K562 (cell line): ENCODE data around the gene CTSS. TPM values are rescaled to one million over a fixed set of nuclear protein-coding genes. Genes with fewer than 3 reads are reported as not detected.

Source experiments
- ATAC-seq: fragments of 200-7000 bp; cut with Tn5 transposase; 3 replicates; pipeline ENCODE4 v1.9.1; 2020; ENCODE audit warnings: moderate library complexity
- BruUV-seq: library from RNA; stranded (reverse); fragments of 400-500 nt; replicated peaks from 2 replicates; lab custom pipeline; 2021; lab: Mats Ljungman, UMichigan
- CTCF ChIA-PET: fragments of 300-600 bp; formaldehyde crosslinking; extraction: SDS; loops from one replicate; lab custom pipeline; 2021; ENCODE audit warnings: low intra/inter-chr PET ratio; lab: Yijun Ruan, JAX
- POLR2A ChIA-PET: fragments of 300-600, 350-650 bp; sonication (Branson Sonifier 250); formaldehyde crosslinking; extraction: SDS; loops from one replicate; lab custom pipeline; 2021; ENCODE audit warnings: antibody characterized with exemption, inconsistent platforms; lab: Yijun Ruan, JAX
- DNase-seq, 4 experiments: peaks; one replicate each; pipeline versions ENCODE4 v3.0.0 to v3.0.0-alpha.2; 2011 to 2018; ENCODE audit warnings: low spot score in 3 of 4, mixed read lengths in 3 of 4; ENCODE audit errors: extremely low read depth in 1 of 4
- FAIRE-seq: peaks from 2 replicates; lab custom pipeline; 2011; peaks lifted over from hg19 to GRCh38; lab: Jason Lieb, UNC
- H2AFZ ChIP-seq: 2 replicates; pipeline ENCODE4 v1.6.0; 2011; ENCODE audit warnings: low read depth, low read length, control low read depth, inconsistent platforms
- H3K27ac ChIP-seq: fragments of 200-600 bp; 3 replicates; pipeline ENCODE4 v1.8.0; 2011; ENCODE audit warnings: low read depth, mild to moderate bottlenecking, control low read depth, inconsistent platforms, low read length, moderate library complexity, mixed read lengths; ENCODE audit errors: extremely low read depth
- H3K27me3 ChIP-seq, 2 experiments: fragments of 300-600 bp in 1 of 2; 2 replicates in 1 of 2; 3 replicates in 1 of 2; pipeline versions ENCODE4 v1.6.0 to v1.8.0; 2011; ENCODE audit warnings: inconsistent platforms in 2 of 2, low read length in 2 of 2, mild to moderate bottlenecking in 1 of 2, mixed read lengths in 1 of 2, moderate library complexity in 1 of 2; ENCODE audit not compliant: control insufficient read depth in 2 of 2, insufficient read depth in 2 of 2
- H3K36me3 ChIP-seq: fragments of 300-600 bp; 3 replicates; pipeline ENCODE4 v1.8.0; 2011; ENCODE audit warnings: mild to moderate bottlenecking, low read length, inconsistent platforms; ENCODE audit not compliant: control insufficient read depth, insufficient read depth
- H3K4me1 ChIP-seq, 2 experiments: fragments of 200-600 bp in 1 of 2; replicated peaks in 1 of 2; 2 replicates in 1 of 2; 3 replicates in 1 of 2; pipeline versions ENCODE4 v1.5.1 to v1.8.0; 2011; ENCODE audit warnings: inconsistent platforms in 2 of 2, low read length in 2 of 2, mild to moderate bottlenecking in 1 of 2, mixed read lengths in 1 of 2, moderate library complexity in 1 of 2; ENCODE audit not compliant: control insufficient read depth in 2 of 2, insufficient read depth in 2 of 2
- H3K4me2 ChIP-seq: 2 replicates; pipeline ENCODE4 v1.6.1; 2011; ENCODE audit warnings: low read length, control low read depth, inconsistent platforms, mixed read lengths; ENCODE audit not compliant: insufficient read depth
- H3K4me3 ChIP-seq: fragments of 200-600 bp; sonication (generic), shearing (Covaris generic); 2 replicates; pipeline ENCODE4 v1.5.1; 2016; ENCODE audit warnings: control low read depth, inconsistent platforms
- H3K79me2 ChIP-seq: fragments of 200-600 bp; 3 replicates; pipeline ENCODE4 v1.8.0; 2011; ENCODE audit warnings: low read length, inconsistent platforms; ENCODE audit not compliant: control insufficient read depth, insufficient read depth
- H3K9ac ChIP-seq, 2 experiments: 2 replicates each; pipeline versions ENCODE4 v1.6.0 to v1.6.1; 2011; ENCODE audit warnings: low read depth in 2 of 2, low read length in 2 of 2, control low read depth in 1 of 2, inconsistent platforms in 1 of 2, mild to moderate bottlenecking in 1 of 2, mixed read lengths in 1 of 2; ENCODE audit not compliant: insufficient read depth in 1 of 2
- H3K9me1 ChIP-seq: one replicate; pipeline ENCODE4 v1.6.0; 2011; ENCODE audit warnings: inconsistent platforms, mild to moderate bottlenecking, low read length, moderate library complexity; ENCODE audit not compliant: control insufficient read depth, insufficient read depth
- H3K9me3 ChIP-seq: replicated peaks from 2 replicates; pipeline ENCODE4 v1.5.1; 2011; ENCODE audit warnings: low read depth, low read length, inconsistent platforms; ENCODE audit not compliant: control insufficient read depth, insufficient read depth
- H4K20me1 ChIP-seq: replicated peaks from 2 replicates; pipeline ENCODE4 v1.6.1; 2011; ENCODE audit warnings: low read length, inconsistent platforms, mixed read lengths; ENCODE audit not compliant: control insufficient read depth, insufficient read depth
- SMARCA5 ChIP-seq: fragments of 450-650 bp; IDR thresholded peaks from 2 replicates; pipeline ENCODE4 v1.6.1; 2016
- TBL1XR1 ChIP-seq, 2 experiments: IDR thresholded peaks; 2 replicates each; pipeline ENCODE4 v1.6.1; 2012; ENCODE audit warnings: improper control_type of control experiment in 2 of 2, low read length in 2 of 2, mild to moderate bottlenecking in 1 of 2
- TCFL5 ChIP-seq: fragments of 250-450 bp; sonication (Bioruptor Pico); conservative IDR thresholded peaks from 2 replicates; pipeline ENCODE4 v1.6.1; 2021; ENCODE audit warnings: mild to moderate bottlenecking, moderate library complexity, matching md5 sums
- WGBS: fragments of 100-300 bp; shearing (Covaris generic); methylation state at CpG from one replicate; pipeline ENCODE4 v1.1.6; 2016; ENCODE audit warnings: low coverage, mixed read lengths; ENCODE audit not compliant: insufficient coverage; ENCODE audit errors: missing lambda C conversion rate; 5-methylcytosine and 5-hydroxymethylcytosine counted together
- in situ Hi-C: fragments of 300-500 bp; cut with MboI; formaldehyde crosslinking; loops from 4 replicates; pipeline ENCODE4 v1.15.0; 2018; ENCODE audit warnings: inconsistent platforms, mixed read lengths
- intact Hi-C: fragments of 100-400 bp; cut with micrococcal nuclease; formaldehyde crosslinking; loops from 2 replicates; pipeline ENCODE4 v1.14.2; 2022
- polyA plus RNA-seq, 8 experiments: library from polyadenylated mRNA; depleted of rRNA in 4 of 8; stranded (reverse) in 5 of 8; unstranded in 3 of 8; fragments of >200 nt; fragmentation: Nextera tagmentation in 2 of 8; fragmentation: Illumina TruSeq in 1 of 8; extraction: Ambion mirVana in 2 of 8; extraction: Trizol in 1 of 8; gene quantifications; 2 replicates each; pipeline versions ENCODE4 v1.2.1 to v1.2.3, GENCODE V29; 2011 to 2014; ENCODE audit warnings: inconsistent platforms in 1 of 8, missing spikeins in 1 of 8
- small RNA-seq: library from RNA; depleted of rRNA; stranded (forward); fragments of <200 nt; gene quantifications from one replicate; pipeline ENCODE3, GENCODE V24; 2014
- total RNA-seq, 7 experiments: library from RNA; depleted of rRNA in 6 of 7; stranded (reverse); fragments of >200 nt in 6 of 7; fragmentation: Illumina TruSeq in 2 of 7; extraction: Trizol in 2 of 7; gene quantifications; 2 replicates each; pipeline versions ENCODE4 v1.2.1 to v1.2.3, GENCODE V29; 2011 to 2021; ENCODE audit warnings: low replicate concordance in 1 of 7

CTSS gene
- total and polyA plus RNA-seq, 9 of the 15 experiments (the other 6 are each of a cell fraction or from before 2014, with no cell fraction given): 8.6 to 24.9 (median 10.3) TPM

- peaks cover 26% of the 10 kb centered on the region; the same call in 2 of the 3 replicates for H3K36me3 ChIP-seq
- ATAC-seq: no peak
- in situ Hi-C loops: no loop called here
- no peaks in the 10 kb centered on the region for H3K27me3 ChIP-seq
- intact Hi-C loops: no loop called here
- no peaks in the 10 kb centered on the region for H4K20me1 ChIP-seq
- no peak for DNase-seq
- TF ChIP-seq SMARCA5: no peak
- no peak for TF ChIP-seq TCFL5
- no peak for TF ChIP-seq TBL1XR1 (IDR thresholded peaks at IDR 0.05; ENCODE audit: low read length in 2 of 2)
- H3K4me2 ChIP-seq: no peak overlapping the region
- H3K9ac ChIP-seq: no peak overlapping the region
- ChIA-PET POLR2A (interaction anchor here (0.6 to 0.9 kb wide), 2 partner anchors 28 to 169 kb away, joined by 3 to 5 read pairs; no protein-coding TSS in a partner anchor), CTCF (no interaction called here)
- no peaks in the 10 kb centered on the region for H3K4me1 ChIP-seq
- no peaks in the 10 kb centered on the region; the same call in 2 of the 3 replicates for H3K79me2 ChIP-seq
- no peaks in the 10 kb centered on the region for H3K9me3 ChIP-seq
- peak; percentile 40 for FAIRE-seq
- no TSS peak for BruUV-seq
- H3K4me3 ChIP-seq: no peak overlapping the region
- no peak overlapping the region for H2AFZ ChIP-seq
- H3K9me1 ChIP-seq: no peaks in the 10 kb centered on the region
- no peak overlapping the region for H3K27ac ChIP-seq
- 57% methylated on average over 1 of the region's 1 CpG for WGBS
Measured at GRCh38 chr1:150683914-150684313, 81.7 kb downstream of the CTSS start.

Small RNAs within 50 kb of the gene (small RNA-seq; reads per million reads assigned to genes)
- gene RNU6-1042P: not detected
- not detected for gene RNU6-1309P

Other genes with a start within 250 kb of the CTSS start
Only the 7 nearest of the 13 such genes appear.
- gene ENSA, start 136.2 kb downstream of the CTSS start, total RNA-seq (2014; rRNA removed): 147 and 163 TPM in 2 replicates
- gene ENSA, start 136.2 kb downstream of the CTSS start, total RNA-seq (2014; rRNA removed; fragmentation: Illumina TruSeq; extraction: Trizol): 196 and 198 TPM in 2 replicates
- 183 and 188 TPM in 2 replicates for gene ENSA, start 136.2 kb downstream of the CTSS start, total RNA-seq (2015; rRNA removed; fragmentation: Illumina TruSeq; extraction: Trizol)
- 203 and 219 TPM in 2 replicates for gene ENSA, start 136.2 kb downstream of the CTSS start, total RNA-seq (2021)
- gene ENSA, start 136.2 kb downstream of the CTSS start, polyA plus RNA-seq (2011; rRNA removed): 133 and 156 TPM in 2 replicates
- 565 and 605 TPM in 2 replicates for gene ENSA, start 136.2 kb downstream of the CTSS start, polyA plus RNA-seq (2014; fragmentation: Illumina TruSeq; extraction: Trizol)
- gene ENSA, start 136.2 kb downstream of the CTSS start, polyA plus RNA-seq (2014; fragmentation: Nextera tagmentation; extraction: Ambion mirVana): 10 to 100 TPM; 68.1 to 93.9 TPM
- 197 and 354 TPM in 2 replicates for gene ENSA, start 136.2 kb downstream of the CTSS start, polyA plus RNA-seq (2014; rRNA removed)
- gene GOLPH3L, start 68.6 kb downstream of the CTSS start, total RNA-seq (2014; rRNA removed): 8.1 and 8.8 TPM in 2 replicates
- 25.3 and 30.3 TPM in 2 replicates for gene GOLPH3L, start 68.6 kb downstream of the CTSS start, total RNA-seq (2014; rRNA removed; fragmentation: Illumina TruSeq; extraction: Trizol)
- gene GOLPH3L, start 68.6 kb downstream of the CTSS start, total RNA-seq (2015; rRNA removed; fragmentation: Illumina TruSeq; extraction: Trizol): 19.4 and 21.2 TPM in 2 replicates
- 21.3 and 21.4 TPM in 2 replicates for gene GOLPH3L, start 68.6 kb downstream of the CTSS start, total RNA-seq (2021)
- gene GOLPH3L, start 68.6 kb downstream of the CTSS start, polyA plus RNA-seq (2011; rRNA removed): 37.5 and 42.1 TPM in 2 replicates
- 26.8 and 29.7 TPM in 2 replicates for gene GOLPH3L, start 68.6 kb downstream of the CTSS start, polyA plus RNA-seq (2014; fragmentation: Illumina TruSeq; extraction: Trizol)
- gene GOLPH3L, start 68.6 kb downstream of the CTSS start, polyA plus RNA-seq (2014; fragmentation: Nextera tagmentation; extraction: Ambion mirVana): 10 to 100 TPM; 16.8 to 21.9 TPM
- 18.6 and 21.6 TPM in 2 replicates for gene GOLPH3L, start 68.6 kb downstream of the CTSS start, polyA plus RNA-seq (2014; rRNA removed)
- not detected in 2 replicates for gene HORMAD1, start 44.9 kb downstream of the CTSS start, total RNA-seq (2014; rRNA removed)
- not detected in 2 replicates for gene HORMAD1, start 44.9 kb downstream of the CTSS start, total RNA-seq (2014; rRNA removed; fragmentation: Illumina TruSeq; extraction: Trizol)
- not detected in 2 replicates for gene HORMAD1, start 44.9 kb downstream of the CTSS start, total RNA-seq (2015; rRNA removed; fragmentation: Illumina TruSeq; extraction: Trizol)
- not detected in 2 replicates for gene HORMAD1, start 44.9 kb downstream of the CTSS start, total RNA-seq (2021)
- not detected in 2 replicates for gene HORMAD1, start 44.9 kb downstream of the CTSS start, polyA plus RNA-seq (2011; rRNA removed)
- not detected in 2 replicates for gene HORMAD1, start 44.9 kb downstream of the CTSS start, polyA plus RNA-seq (2014; fragmentation: Illumina TruSeq; extraction: Trizol)
- gene HORMAD1, start 44.9 kb downstream of the CTSS start, polyA plus RNA-seq (2014; fragmentation: Nextera tagmentation; extraction: Ambion mirVana): not detected
- gene HORMAD1, start 44.9 kb downstream of the CTSS start, polyA plus RNA-seq (2014; rRNA removed): not detected in 2 replicates
- gene CTSK, start 42.5 kb upstream of the CTSS start, total RNA-seq (2014; rRNA removed): 0.53 and 1.2 TPM in 2 replicates
- gene CTSK, start 42.5 kb upstream of the CTSS start, total RNA-seq (2014; rRNA removed; fragmentation: Illumina TruSeq; extraction: Trizol): 0.80 and 0.91 TPM in 2 replicates
- gene CTSK, start 42.5 kb upstream of the CTSS start, total RNA-seq (2015; rRNA removed; fragmentation: Illumina TruSeq; extraction: Trizol): 1.1 and 1.3 TPM in 2 replicates
- gene CTSK, start 42.5 kb upstream of the CTSS start, total RNA-seq (2021): 1.0 and 1.5 TPM in 2 replicates
- 2.5 and 3.9 TPM in 2 replicates for gene CTSK, start 42.5 kb upstream of the CTSS start, polyA plus RNA-seq (2011; rRNA removed)
- 1.2 and 1.3 TPM in 2 replicates for gene CTSK, start 42.5 kb upstream of the CTSS start, polyA plus RNA-seq (2014; fragmentation: Illumina TruSeq; extraction: Trizol)
- gene CTSK, start 42.5 kb upstream of the CTSS start, polyA plus RNA-seq (2014; fragmentation: Nextera tagmentation; extraction: Ambion mirVana): 1 to 10 TPM in 1 of 2 experiments, under 1 TPM in 1; 0.84 to 1.3 TPM
- gene CTSK, start 42.5 kb upstream of the CTSS start, polyA plus RNA-seq (2014; rRNA removed): 1.0 and 1.6 TPM in 2 replicates
- gene ARNT, start 110.8 kb upstream of the CTSS start, total RNA-seq (2014; rRNA removed): 22.9 and 26.0 TPM in 2 replicates
- gene ARNT, start 110.8 kb upstream of the CTSS start, total RNA-seq (2014; rRNA removed; fragmentation: Illumina TruSeq; extraction: Trizol): 25.4 and 33.8 TPM in 2 replicates
- gene ARNT, start 110.8 kb upstream of the CTSS start, total RNA-seq (2015; rRNA removed; fragmentation: Illumina TruSeq; extraction: Trizol): 24.1 and 24.5 TPM in 2 replicates
- 28.3 and 29.2 TPM in 2 replicates for gene ARNT, start 110.8 kb upstream of the CTSS start, total RNA-seq (2021)
- gene ARNT, start 110.8 kb upstream of the CTSS start, polyA plus RNA-seq (2011; rRNA removed): 40.2 and 41.8 TPM in 2 replicates
- 33.5 and 35.0 TPM in 2 replicates for gene ARNT, start 110.8 kb upstream of the CTSS start, polyA plus RNA-seq (2014; fragmentation: Illumina TruSeq; extraction: Trizol)
- 10 to 100 TPM in 1 of 2 experiments, 1 to 10 TPM in 1; 7.4 to 19.9 TPM for gene ARNT, start 110.8 kb upstream of the CTSS start, polyA plus RNA-seq (2014; fragmentation: Nextera tagmentation; extraction: Ambion mirVana)
- 21.9 and 23.9 TPM in 2 replicates for gene ARNT, start 110.8 kb upstream of the CTSS start, polyA plus RNA-seq (2014; rRNA removed)
- not detected in 2 replicates for gene CTXND2, start 121.4 kb upstream of the CTSS start, total RNA-seq (2014; rRNA removed)
- not detected in 2 replicates for gene CTXND2, start 121.4 kb upstream of the CTSS start, total RNA-seq (2014; rRNA removed; fragmentation: Illumina TruSeq; extraction: Trizol)
- not detected in 2 replicates for gene CTXND2, start 121.4 kb upstream of the CTSS start, total RNA-seq (2015; rRNA removed; fragmentation: Illumina TruSeq; extraction: Trizol)
- gene CTXND2, start 121.4 kb upstream of the CTSS start, total RNA-seq (2021): not detected in 2 replicates
- gene CTXND2, start 121.4 kb upstream of the CTSS start, polyA plus RNA-seq (2011; rRNA removed): not detected in 2 replicates
- gene CTXND2, start 121.4 kb upstream of the CTSS start, polyA plus RNA-seq (2014; fragmentation: Illumina TruSeq; extraction: Trizol): not detected in 2 replicates
- gene CTXND2, start 121.4 kb upstream of the CTSS start, polyA plus RNA-seq (2014; fragmentation: Nextera tagmentation; extraction: Ambion mirVana): not detected
- not detected in 2 replicates for gene CTXND2, start 121.4 kb upstream of the CTSS start, polyA plus RNA-seq (2014; rRNA removed)
- 24.0 and 33.0 TPM in 2 replicates for gene SETDB1, start 160.6 kb upstream of the CTSS start, total RNA-seq (2014; rRNA removed)
- 44.5 and 48.9 TPM in 2 replicates for gene SETDB1, start 160.6 kb upstream of the CTSS start, total RNA-seq (2014; rRNA removed; fragmentation: Illumina TruSeq; extraction: Trizol)
- gene SETDB1, start 160.6 kb upstream of the CTSS start, total RNA-seq (2015; rRNA removed; fragmentation: Illumina TruSeq; extraction: Trizol): 38.0 and 38.2 TPM in 2 replicates
- 43.8 and 46.3 TPM in 2 replicates for gene SETDB1, start 160.6 kb upstream of the CTSS start, total RNA-seq (2021)
- 64.4 and 66.9 TPM in 2 replicates for gene SETDB1, start 160.6 kb upstream of the CTSS start, polyA plus RNA-seq (2011; rRNA removed)
- 43.9 and 50.1 TPM in 2 replicates for gene SETDB1, start 160.6 kb upstream of the CTSS start, polyA plus RNA-seq (2014; fragmentation: Illumina TruSeq; extraction: Trizol)
- gene SETDB1, start 160.6 kb upstream of the CTSS start, polyA plus RNA-seq (2014; fragmentation: Nextera tagmentation; extraction: Ambion mirVana): 10 to 100 TPM; 21.5 to 21.8 TPM
- 36.3 and 42.0 TPM in 2 replicates for gene SETDB1, start 160.6 kb upstream of the CTSS start, polyA plus RNA-seq (2014; rRNA removed)